HFFc6 (cell line): ENCODE measurements around the gene FGF14. TPM values are rescaled to one million over a fixed set of nuclear protein-coding genes. Genes with fewer than 3 reads are reported as not detected.

Source experiments
- DNase-seq: peaks from one replicate; pipeline ENCODE4 v3.0.0-alpha.2; 2018
- H3K27ac Mint-ChIP-seq: 2 replicates; pipeline ENCODE4 v1.8.0; 2020; ENCODE audit warnings: mild to moderate bottlenecking, mixed read lengths
- H3K27me3 Mint-ChIP-seq: 2 replicates; pipeline ENCODE4 v1.8.0; 2021; ENCODE audit warnings: mild to moderate bottlenecking, moderate library complexity, mixed read lengths; ENCODE audit not compliant: insufficient read depth
- H3K36me3 Mint-ChIP-seq: 2 replicates; pipeline ENCODE4 v1.8.0; 2021; ENCODE audit warnings: low read depth, mixed read lengths
- H3K4me1 Mint-ChIP-seq: 2 replicates; pipeline ENCODE4 v1.8.0; 2020; ENCODE audit warnings: low read depth, mixed read lengths
- H3K4me3 Mint-ChIP-seq: 2 replicates; pipeline ENCODE4 v1.8.0; 2020; ENCODE audit warnings: mild to moderate bottlenecking, moderate library complexity, mixed read lengths
- H3K9me3 Mint-ChIP-seq: 2 replicates; pipeline ENCODE4 v1.8.0; 2020; ENCODE audit warnings: mild to moderate bottlenecking, mixed read lengths
- CTCF ChIP-seq: fragments of 200-600 bp; sonication (generic); IDR thresholded peaks from 2 replicates; pipeline ENCODE4 v1.5.0; 2021; ENCODE audit warnings: antibody characterized with exemption, mild to moderate bottlenecking
- total RNA-seq, 6 experiments: library from RNA; stranded (reverse); fragmentation: NEBNext Ultra II Directional; extraction: Animal tissue kit (Norgen Biotek cat#: 25700); gene quantifications; 2 replicates in 1 of 6; 3 replicates in 5 of 6; pipeline ENCODE4 v1.2.3, GENCODE V29; 2021

The FGF14 gene
- total RNA-seq, 6 experiments from 2014 or later = 0.02 to 0.03 TPM; not detected in 4

DNA sequence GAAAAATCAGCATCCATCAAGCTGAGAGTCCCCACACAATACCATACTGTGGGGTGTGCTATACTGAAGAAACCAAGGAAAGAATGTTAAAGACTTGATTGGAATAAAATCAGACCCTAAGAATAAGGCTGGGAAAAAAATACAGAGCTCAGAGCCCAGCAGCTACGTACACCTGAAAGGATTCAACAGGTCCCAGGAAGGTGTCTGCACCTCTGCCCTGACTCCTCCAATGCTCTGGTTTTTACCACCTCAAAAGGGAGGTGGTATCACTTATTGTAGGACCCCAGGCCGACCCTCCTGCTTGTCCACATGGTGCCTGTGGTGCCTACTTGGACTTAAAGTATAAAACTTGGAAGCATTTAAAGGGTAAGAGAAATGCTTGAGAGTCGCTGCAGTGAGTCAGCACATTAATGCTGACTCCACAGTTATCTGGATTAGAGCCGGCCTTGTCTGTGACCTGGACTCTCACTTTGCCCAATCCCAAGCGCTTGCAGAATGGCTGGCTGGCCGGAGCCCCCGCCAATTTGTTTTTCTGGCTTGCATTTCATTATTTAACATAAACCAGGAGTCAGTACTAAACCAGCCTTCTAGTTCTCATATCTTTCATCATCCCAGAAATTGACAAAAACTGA lies 110.1 kb downstream of the FGF14 start:
- no peaks in the 10 kb centered on the region for H3K4me1 Mint-ChIP-seq
- H3K4me3 Mint-ChIP-seq = no peak overlapping the region
- H3K36me3 Mint-ChIP-seq = no peaks in the 10 kb centered on the region
- H3K27me3 Mint-ChIP-seq = no peaks in the 10 kb centered on the region; the same call in 1 of the 2 replicates
- H3K9me3 Mint-ChIP-seq = peaks cover 33% of the 10 kb centered on the region
- H3K27ac Mint-ChIP-seq = no peak overlapping the region
- no peak for TF ChIP-seq CTCF
- no peak for DNase-seq

DNA sequence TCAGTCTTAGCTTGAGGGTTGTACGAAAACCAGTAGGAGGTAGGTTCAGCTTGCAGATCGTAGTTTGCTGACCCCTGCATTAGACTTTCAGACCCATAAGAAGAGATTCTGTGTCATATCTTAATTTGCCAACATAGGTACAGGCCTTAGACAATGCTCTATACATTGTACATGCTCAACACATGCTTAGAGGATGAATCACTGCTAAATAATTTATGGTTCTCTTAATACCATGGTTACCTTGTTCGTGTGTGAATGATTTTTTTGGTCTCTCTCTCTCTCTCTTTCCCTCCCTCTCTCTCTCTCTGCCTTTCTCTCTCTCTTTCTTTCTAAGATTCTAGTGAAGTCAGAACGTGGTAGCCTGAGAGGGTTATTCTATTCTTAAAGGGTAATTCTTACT lies 112.2 kb downstream of the FGF14 start:
- no peak for TF ChIP-seq CTCF
- Mint-ChIP-seq H3K4me3 (no peak overlapping the region), H3K36me3 (no peaks in the 10 kb centered on the region), H3K27ac (no peak overlapping the region), H3K9me3 (peaks cover 26% of the 10 kb centered on the region), H3K4me1 (no peaks in the 10 kb centered on the region), H3K27me3 (no peaks in the 10 kb centered on the region)
- DNase-seq = no peak

GRCh38 chr13:102286326-102286725 lies 115.5 kb downstream of the FGF14 start:
- H3K4me3 Mint-ChIP-seq = no peak overlapping the region
- H3K36me3 Mint-ChIP-seq = no peaks in the 10 kb centered on the region
- H3K27ac Mint-ChIP-seq = no peak overlapping the region
- no peaks in the 10 kb centered on the region for H3K4me1 Mint-ChIP-seq
- H3K27me3 Mint-ChIP-seq = no peaks in the 10 kb centered on the region; the same call in 1 of the 2 replicates
- H3K9me3 Mint-ChIP-seq = peaks cover 25% of the 10 kb centered on the region
- DNase-seq = no peak
- no peak for TF ChIP-seq CTCF

DNA sequence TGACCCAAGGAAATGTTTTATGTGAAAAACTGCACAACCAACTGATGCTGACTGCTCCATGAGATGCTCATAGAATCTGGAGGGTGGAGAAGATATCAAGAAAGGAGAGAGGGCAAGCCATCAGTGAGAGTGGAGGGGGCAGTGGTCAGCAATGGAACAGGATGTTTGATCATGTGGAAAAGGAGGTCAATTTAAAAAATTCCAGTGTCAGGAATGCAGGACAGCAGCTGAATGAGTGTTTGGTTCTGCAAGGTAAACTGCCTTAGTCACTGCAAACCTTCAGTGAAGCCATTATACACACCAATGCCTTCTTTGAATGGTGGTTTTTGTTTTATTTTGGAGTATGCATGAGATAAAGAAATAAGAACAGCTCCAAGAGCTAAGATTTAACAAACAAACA lies 121.5 kb downstream of the FGF14 start:
- H3K4me1 Mint-ChIP-seq = no peaks in the 10 kb centered on the region
- peaks cover 36% of the 10 kb centered on the region for H3K9me3 Mint-ChIP-seq
- no peak for TF ChIP-seq CTCF
- H3K27me3 Mint-ChIP-seq = no peaks in the 10 kb centered on the region; the same call in 1 of the 2 replicates
- DNase-seq = no peak
- H3K36me3 Mint-ChIP-seq = no peaks in the 10 kb centered on the region
- H3K27ac Mint-ChIP-seq = no peak overlapping the region
- H3K4me3 Mint-ChIP-seq = no peak overlapping the region

DNA sequence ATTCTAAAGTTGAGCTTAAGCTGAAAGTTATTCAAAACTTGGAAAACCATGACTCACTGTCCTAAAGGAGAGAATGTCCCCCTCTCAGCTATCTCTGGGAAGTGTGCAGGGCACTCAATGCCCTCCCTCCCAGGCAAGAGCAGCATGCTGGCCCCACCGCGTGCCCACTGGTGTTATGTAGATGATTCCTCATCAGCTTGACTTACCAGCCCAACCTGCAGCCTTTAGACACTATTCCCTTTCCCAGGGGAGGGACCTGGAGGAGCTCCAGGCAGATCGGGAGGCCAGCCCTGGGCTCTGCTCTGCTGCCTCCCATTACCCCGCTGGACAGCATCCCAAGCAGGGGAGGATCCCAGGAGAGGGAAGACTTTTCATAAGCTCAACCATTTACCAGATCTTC lies 124.6 kb downstream of the FGF14 start:
- H3K36me3 Mint-ChIP-seq = no peaks in the 10 kb centered on the region
- H3K27me3 Mint-ChIP-seq = no peaks in the 10 kb centered on the region; the same call in 1 of the 2 replicates
- DNase-seq = no peak
- H3K4me3 Mint-ChIP-seq = no peak overlapping the region
- no peaks in the 10 kb centered on the region for H3K4me1 Mint-ChIP-seq
- no peak overlapping the region for H3K27ac Mint-ChIP-seq
- H3K9me3 Mint-ChIP-seq = peaks cover 35% of the 10 kb centered on the region
- TF ChIP-seq CTCF = no peak

DNA sequence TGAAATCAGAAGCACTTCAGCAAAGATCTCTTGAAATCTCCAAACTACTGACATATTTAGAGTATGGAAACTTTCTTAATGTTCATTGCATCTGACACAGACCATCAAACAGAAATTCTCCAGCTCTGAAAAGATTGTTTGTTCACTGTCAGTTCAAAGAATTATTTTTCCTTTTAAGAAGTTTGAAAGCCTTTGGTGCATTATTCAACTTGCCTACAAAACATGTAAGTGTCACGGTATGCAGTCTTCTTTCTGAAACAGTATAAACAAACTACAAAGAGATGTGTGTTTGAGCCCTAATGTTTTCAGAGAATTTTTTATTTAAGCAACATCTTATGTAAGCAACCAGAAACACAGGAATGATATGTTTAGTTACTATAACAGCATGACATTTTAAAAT lies 125.4 kb downstream of the FGF14 start:
- TF ChIP-seq CTCF = no peak
- no peaks in the 10 kb centered on the region for H3K36me3 Mint-ChIP-seq
- no peak overlapping the region for H3K27ac Mint-ChIP-seq
- H3K4me1 Mint-ChIP-seq = no peaks in the 10 kb centered on the region
- H3K27me3 Mint-ChIP-seq = no peaks in the 10 kb centered on the region
- H3K9me3 Mint-ChIP-seq = peaks cover 35% of the 10 kb centered on the region
- H3K4me3 Mint-ChIP-seq = no peak overlapping the region
- DNase-seq = no peak
